Stimulated activated effector memory CD8-positive, alpha-beta T cell treated with anti-CD3 and anti-CD28 coated beads, Interleukin-12 subunit alpha, Interleukin-12 subunit beta, amount 100 ng/mL, for 72 hours (primary cell): Measurements from ENCODE around the gene PSMA1.

Experiments
- ATAC-seq: fragments of 150-1000 bp; cut with Tn5 transposase; 2 replicates; pipeline ENCODE4 v1.10.0; 2021
- DNase-seq, 2 donors: peaks; one replicate each; pipeline ENCODE4 v3.0.0; 2021 to 2022; ENCODE audit warnings: low spot score in 2 of 2
- H3K27ac Mint-ChIP-seq: one replicate; pipeline ENCODE4 v1.8.0; 2022; ENCODE audit warnings: mild to moderate bottlenecking, mixed read lengths
- H3K36me3 Mint-ChIP-seq: one replicate; pipeline ENCODE4 v1.8.0; 2022; ENCODE audit warnings: mild to moderate bottlenecking, mixed read lengths
- H3K4me1 Mint-ChIP-seq: one replicate; pipeline ENCODE4 v1.8.0; 2022; ENCODE audit warnings: mixed read lengths
- H3K4me3 Mint-ChIP-seq: one replicate; pipeline ENCODE4 v1.8.0; 2022; ENCODE audit warnings: mild to moderate bottlenecking, mixed read lengths
- H3K9me3 Mint-ChIP-seq: one replicate; pipeline ENCODE4 v1.8.0; 2022; ENCODE audit warnings: mixed read lengths

The PSMA1 gene

DNA sequence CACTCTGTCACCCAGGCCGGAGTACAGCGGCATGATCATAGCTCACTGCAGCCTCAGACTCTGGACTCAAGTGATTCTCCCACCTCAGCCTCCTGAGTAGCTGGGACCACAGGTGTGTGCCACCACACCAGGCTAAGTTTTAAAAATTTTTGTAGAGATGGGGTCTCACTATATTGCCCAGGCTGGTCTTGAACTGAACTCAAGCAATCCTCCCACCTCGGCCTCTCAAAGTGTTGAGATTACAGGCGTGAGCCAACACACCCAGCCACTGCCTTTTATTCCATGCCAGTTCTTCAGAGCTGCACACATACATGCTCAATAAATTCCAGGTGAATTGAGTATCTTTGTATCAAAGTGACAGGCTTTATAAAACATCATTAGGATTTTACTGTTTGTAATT is 18.1 kb downstream of the PSMA1 start:
- Mint-ChIP-seq H3K9me3 (no peaks in the 10 kb centered on the region), H3K36me3 (peaks cover 51% of the 10 kb centered on the region), H3K4me1 (peaks cover 17% of the 10 kb centered on the region), H3K4me3 (no peak overlapping the region), H3K27ac (no peak overlapping the region)
- ATAC-seq (no peak), DNase-seq (no peak)

DNA sequence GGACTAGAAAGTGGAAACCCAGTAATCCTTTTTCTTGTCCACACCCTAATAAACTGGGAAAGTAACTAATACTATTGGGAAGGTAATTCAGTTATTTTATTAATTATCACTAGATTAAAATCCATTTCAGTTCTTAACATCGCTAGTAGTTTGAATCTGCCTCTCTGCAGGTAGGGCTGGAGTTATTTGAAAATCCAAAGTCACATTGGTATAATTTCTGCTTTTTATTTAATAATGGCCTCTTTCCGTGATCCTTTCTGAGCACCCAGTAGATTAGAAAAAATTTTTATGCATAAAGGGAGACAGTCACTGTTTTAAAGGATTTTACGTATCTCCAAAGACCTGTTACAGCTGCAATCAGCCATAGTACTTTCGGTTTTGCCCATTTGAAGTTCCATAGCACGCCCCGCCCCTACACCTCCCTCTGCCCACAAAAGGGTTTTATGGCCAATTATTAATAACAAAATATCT is 20.0 kb downstream of the PSMA1 start:
- Mint-ChIP-seq H3K4me1 (peaks cover 25% of the 10 kb centered on the region), H3K4me3 (peak overlapping the region; percentile 94), H3K36me3 (peaks cover 33% of the 10 kb centered on the region), H3K27ac (peak overlapping the region; percentile 98), H3K9me3 (no peaks in the 10 kb centered on the region)
- no peak for ATAC-seq
- peak in 1 of 2 donors; percentile 64 for DNase-seq

DNA sequence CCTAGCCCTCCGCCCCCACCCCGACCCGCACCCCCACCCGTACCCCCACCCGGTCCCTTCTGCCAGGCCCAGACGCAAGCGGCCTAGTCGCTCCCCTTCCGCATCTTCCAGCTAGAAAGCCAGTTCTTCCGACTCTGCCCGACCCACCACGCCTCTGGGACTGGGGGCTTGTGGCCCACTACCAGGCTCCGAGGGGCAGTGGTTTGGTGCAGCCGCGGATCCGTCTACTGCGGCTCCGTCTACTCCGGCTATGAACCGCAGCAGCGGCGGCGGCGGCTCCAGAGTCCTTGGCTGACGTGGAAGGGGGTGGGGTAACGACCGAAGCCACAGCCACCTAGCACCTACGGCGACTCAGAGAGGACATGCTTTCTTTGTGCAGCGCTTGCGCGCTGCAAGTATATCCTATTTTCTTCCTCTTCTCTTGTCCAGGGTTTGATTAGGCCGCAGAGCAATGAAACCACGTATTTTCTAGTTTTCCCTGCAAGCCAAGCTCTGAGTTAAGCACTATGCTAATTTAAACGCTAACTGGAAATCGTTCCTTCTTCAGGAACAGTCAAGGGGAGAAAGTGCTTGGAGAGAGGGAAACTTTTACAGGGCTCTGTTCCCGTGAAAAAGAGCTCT is 20.5 kb downstream of the PSMA1 start, which contains the start of gene COPB1:
COPB1 (minus strand) TSS at position 252 of the 621 bp plus-strand sequence. CDS start 883 bp downstream, outside the sequence.
- Mint-ChIP-seq H3K9me3 (no peaks in the 10 kb centered on the region), H3K36me3 (peaks cover 27% of the 10 kb centered on the region), H3K4me3 (peak within 1 kb of the TSS; percentile 94), H3K4me1 (peaks cover 30% of the 10 kb centered on the region), H3K27ac (peak within 1 kb of the TSS; percentile 98)
- ATAC-seq (peak; percentile 100), DNase-seq (peak; percentile 82 to 95)

DNA sequence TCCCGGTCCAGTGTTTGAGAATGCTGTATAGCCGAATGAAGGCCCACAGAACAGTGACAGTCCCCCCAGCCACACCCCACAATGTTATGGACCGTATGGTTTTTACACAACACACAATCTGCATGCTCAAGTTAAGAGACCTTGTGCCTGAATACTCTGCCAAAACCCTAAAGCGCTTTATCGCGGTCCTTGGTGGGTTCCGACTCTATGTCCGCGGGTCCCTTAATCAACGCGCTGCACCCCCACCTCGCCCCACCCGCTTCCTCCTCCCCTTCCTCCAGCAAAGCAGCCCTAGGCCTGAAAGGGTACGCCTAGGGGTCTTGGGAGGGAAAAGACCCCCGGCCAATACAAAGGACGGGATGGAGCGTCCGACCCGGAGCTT is 21.0 kb downstream of the PSMA1 start:
- Mint-ChIP-seq H3K36me3 (peaks cover 22% of the 10 kb centered on the region), H3K4me3 (peak overlapping the region; percentile 94), H3K27ac (peak overlapping the region; percentile 98), H3K9me3 (no peaks in the 10 kb centered on the region), H3K4me1 (peaks cover 30% of the 10 kb centered on the region)
- ATAC-seq (peak; percentile 55), DNase-seq (no peak)

DNA sequence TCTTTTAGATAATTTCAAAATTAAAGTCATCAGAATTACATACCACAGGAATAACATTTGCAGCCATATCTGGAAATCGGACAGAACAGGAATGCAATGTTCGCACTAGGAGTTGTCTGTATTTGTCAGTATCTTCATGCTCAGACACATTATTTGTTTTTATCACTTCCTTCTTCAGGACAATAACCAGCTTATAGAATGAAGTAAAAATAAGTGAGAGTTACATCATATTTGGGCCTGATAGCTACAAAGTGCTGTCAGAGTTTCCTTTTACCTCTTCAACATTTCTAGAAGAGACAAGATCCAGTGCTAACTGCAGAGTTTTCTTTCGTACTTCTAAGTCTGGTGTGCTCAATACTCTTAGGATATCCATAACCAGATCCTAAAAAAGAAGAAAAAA is 39.5 kb downstream of the PSMA1 start:
- Mint-ChIP-seq H3K4me3 (no peak overlapping the region), H3K9me3 (no peaks in the 10 kb centered on the region), H3K27ac (peak overlapping the region; percentile 57), H3K36me3 (no peaks in the 10 kb centered on the region), H3K4me1 (peaks cover 5% of the 10 kb centered on the region)
- ATAC-seq (no peak), DNase-seq (no peak)

DNA sequence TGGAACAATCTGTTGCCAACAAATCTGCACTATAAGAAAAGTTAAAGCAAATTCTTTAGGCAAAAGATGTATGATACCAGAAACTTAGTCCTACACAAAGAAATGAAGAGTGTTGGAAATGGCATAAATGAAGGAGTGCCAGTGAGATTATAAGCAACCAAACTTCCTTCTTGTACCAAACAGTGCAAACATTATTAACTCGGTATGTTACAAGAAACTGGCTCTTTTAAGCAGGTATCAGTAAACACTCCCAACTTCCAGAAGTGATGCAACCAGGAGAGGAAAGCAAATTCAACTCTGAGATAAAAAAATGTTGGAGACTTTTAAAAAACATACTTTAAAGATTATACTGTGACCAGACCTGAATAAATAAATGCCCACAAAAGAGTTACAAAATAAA is 49.1 kb downstream of the PSMA1 start:
- H3K9me3 Mint-ChIP-seq: no peaks in the 10 kb centered on the region
- peak overlapping the region; percentile 32 for H3K27ac Mint-ChIP-seq
- H3K36me3 Mint-ChIP-seq: no peaks in the 10 kb centered on the region
- DNase-seq (no peak), ATAC-seq (no peak)
- H3K4me1 Mint-ChIP-seq: peaks cover 36% of the 10 kb centered on the region
- no peak overlapping the region for H3K4me3 Mint-ChIP-seq

DNA sequence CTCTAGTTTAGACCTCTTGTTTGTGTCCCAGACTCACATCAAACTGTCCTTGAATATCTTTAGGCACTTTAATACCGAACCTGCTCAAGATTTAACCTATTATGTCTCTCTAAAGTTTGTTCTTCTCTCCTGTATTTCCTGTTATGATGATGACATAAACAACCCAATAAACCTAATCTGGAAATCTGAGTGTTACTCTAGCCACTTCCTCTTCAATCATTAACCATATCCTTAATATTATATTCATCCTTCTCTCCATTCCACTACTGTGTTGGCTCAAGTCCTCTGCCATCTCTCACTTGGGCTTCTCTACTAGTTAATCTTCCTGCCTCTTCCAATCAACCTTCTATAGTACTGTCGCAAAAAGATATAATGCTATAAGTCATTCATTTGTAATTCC is 56.6 kb downstream of the PSMA1 start:
- H3K4me1 Mint-ChIP-seq: peaks cover 6% of the 10 kb centered on the region
- no peaks in the 10 kb centered on the region for H3K9me3 Mint-ChIP-seq
- ATAC-seq (no peak), DNase-seq (no peak)
- H3K4me3 Mint-ChIP-seq: no peak overlapping the region
- no peak overlapping the region for H3K27ac Mint-ChIP-seq
- H3K36me3 Mint-ChIP-seq: no peaks in the 10 kb centered on the region

DNA sequence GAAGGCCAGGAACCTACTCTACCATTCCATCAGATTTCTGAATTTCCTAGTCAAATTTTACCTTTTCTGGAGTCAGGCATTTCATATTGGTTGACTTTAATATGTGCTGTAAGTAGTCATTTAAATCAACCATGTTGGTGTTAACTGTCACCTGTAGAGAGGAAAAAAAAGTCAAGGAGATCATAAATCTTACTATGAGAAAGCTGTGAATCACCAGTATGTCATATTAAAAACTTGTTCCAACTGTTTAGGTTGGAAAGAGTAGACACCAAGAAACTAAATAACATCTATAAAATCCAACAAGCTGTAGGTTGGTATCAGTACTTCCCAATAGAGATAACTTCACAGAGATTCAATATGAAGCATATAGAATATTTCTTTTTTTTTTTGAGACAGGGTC is 60.0 kb downstream of the PSMA1 start:
- no peak overlapping the region for H3K4me3 Mint-ChIP-seq
- no peaks in the 10 kb centered on the region for H3K4me1 Mint-ChIP-seq
- DNase-seq (no peak), ATAC-seq (no peak)
- no peaks in the 10 kb centered on the region for H3K9me3 Mint-ChIP-seq
- H3K36me3 Mint-ChIP-seq: no peaks in the 10 kb centered on the region
- H3K27ac Mint-ChIP-seq: no peak overlapping the region

DNA sequence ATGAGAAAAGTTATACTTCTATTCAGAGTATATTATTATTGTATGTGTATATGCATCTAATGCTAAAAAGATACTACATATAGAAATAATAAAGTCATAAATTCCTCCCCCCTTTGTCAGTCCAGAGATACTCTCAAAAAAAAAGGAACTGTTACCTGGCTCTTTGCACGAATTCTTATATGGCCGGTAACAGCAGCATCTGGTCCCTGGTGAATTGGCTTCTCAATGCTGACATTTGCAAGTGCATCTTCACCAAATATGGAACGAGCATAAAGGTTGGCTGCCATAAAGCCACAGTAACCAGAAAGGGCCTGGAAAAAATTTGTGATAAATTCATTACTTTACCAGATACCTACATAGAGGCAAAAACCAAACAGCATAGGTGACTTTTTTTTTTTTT is 61.8 kb downstream of the PSMA1 start:
- no peak for ATAC-seq
- H3K9me3 Mint-ChIP-seq: no peaks in the 10 kb centered on the region
- no peaks in the 10 kb centered on the region for H3K4me1 Mint-ChIP-seq
- no peak for DNase-seq
- H3K27ac Mint-ChIP-seq: no peak overlapping the region
- no peak overlapping the region for H3K4me3 Mint-ChIP-seq
- H3K36me3 Mint-ChIP-seq: peaks cover 7% of the 10 kb centered on the region

DNA sequence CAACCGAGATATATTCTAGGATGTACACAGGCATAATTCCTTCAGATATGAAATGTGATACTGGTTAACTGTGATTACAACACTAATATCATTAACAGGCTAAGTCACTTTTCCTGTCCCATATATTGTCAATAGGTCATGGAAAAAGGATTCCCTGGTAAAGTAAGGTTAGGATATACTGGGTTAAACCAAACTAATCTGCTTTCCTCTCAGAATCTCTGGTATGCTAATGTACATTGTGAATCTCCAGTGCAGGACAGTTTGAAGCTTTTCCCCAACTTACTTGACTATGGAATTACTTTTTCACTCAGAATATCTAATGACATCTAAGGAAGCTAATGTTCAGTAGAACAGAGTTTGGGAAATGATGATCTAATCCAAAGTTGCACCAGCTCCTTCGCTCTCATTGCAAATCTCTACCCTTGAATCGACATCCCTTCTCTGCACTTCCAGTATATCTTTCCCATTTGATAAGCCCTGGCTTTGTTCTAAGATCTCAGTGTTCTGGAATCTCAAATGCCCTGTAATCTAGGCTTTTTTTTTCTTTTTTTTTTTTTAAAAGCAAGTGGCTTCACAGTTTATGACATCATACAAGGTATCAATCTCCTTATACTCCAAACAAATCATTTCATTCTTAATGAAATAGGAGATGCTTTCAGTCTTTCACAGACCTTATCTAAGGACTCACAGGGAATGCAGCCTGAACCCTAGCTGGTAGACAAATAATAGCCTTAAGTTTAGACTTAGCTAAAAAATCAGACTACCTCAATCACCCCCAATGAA is 64.3 kb downstream of the PSMA1 start:
- Mint-ChIP-seq H3K9me3 (no peaks in the 10 kb centered on the region), H3K4me3 (no peak overlapping the region), H3K4me1 (peaks cover 11% of the 10 kb centered on the region), H3K36me3 (peaks cover 21% of the 10 kb centered on the region), H3K27ac (no peak overlapping the region)
- no peak for ATAC-seq
- no peak for DNase-seq
